HuH-7.5 (cell line): ENCODE results near the gene AHCYL1.

ENCODE experiments used
- DNase-seq: peaks from one replicate; pipeline ENCODE4 v3.0.0; 2011; ENCODE audit warnings: low spot score

Gene AHCYL1

DNA sequence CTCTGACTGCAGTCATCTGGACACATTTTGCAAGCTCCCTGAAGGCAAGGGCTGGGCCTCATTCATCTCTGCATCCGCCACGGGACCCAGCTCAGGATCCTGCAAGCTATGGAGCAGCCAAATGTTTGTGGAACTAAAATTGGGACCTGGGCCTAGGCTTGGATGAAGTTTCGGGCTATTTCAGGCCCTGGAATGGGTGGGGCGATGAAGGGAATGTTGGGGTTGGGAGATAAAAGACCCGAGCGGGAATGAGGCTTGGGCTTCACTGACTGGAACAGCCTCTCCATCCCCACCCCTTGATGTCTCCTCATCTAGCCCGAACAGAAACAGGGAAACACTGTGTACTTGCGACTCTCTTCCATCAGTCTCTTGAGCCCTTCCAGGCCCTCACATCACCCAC is 7.3 kb upstream of the AHCYL1 start:
- no peak for DNase-seq

DNA sequence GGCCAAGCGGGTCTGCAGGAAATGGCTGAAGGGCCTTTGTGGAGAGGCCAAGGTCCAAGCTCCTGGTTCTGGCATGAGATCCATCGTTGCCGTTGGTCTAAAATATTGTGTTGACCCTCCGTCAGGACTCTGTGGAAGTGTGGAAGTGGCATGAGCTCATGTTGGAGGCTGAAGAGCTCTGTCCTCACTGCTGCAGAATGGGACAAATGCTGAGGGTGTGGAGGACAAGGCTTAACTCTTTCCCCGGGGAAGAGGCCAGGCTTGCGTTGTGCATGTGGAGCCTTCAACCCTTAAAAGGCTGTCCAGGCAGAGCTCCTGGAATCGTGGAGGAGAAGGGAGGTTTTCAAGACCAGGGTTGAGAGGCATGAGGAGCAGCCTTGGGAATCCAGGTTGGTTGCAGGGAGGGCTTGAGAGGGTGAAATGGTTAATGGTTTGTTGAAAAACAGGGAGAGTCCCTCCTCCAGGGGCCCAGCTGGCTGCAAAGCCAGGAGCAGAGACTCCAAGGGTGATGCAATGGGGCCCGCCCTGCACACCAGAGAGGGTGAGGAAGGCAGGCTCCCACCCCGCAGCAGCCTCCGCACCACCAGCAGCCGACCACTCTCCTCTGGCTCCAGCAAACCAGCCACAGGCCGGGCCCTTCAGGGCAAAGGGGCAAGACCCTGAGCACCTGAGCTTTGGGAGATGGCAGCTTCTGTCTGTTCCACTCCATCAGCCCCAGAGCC is 6.7 kb upstream of the AHCYL1 start:
- no peak for DNase-seq

DNA sequence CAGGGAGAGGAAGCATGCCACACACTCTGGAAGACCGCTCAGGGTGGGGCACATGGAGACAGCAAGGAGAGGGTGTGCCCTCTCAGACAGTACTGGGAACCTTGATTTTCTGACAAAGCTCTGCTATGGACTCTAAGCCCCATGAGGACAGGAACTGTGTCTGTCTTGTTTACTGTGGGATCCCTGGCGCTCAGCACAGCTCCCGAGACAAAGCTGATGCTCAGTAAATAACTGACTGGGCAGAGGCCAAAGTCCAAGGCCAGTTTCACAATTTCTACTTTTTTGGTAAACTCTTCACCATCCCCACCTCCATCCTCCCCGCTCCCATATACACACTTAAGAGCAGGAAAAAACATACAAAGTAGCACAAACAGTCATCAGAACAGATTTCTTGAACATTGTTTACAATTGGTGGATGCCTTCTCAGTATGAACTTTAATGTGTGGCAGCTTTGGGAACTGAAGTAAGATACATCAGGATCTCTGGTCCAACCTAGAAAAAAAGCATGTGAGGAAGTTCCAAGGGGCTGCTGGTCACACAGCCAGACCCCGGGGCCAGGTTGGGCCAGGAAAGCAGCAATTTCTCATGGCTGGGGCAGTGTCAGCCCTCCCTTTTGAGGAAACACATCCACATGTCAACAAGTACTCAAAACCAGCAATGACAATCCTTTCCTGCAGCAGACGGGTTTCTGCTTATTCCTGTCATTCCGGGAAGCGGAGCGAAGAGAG is 5.6 kb upstream of the AHCYL1 start:
- no peak for DNase-seq

DNA sequence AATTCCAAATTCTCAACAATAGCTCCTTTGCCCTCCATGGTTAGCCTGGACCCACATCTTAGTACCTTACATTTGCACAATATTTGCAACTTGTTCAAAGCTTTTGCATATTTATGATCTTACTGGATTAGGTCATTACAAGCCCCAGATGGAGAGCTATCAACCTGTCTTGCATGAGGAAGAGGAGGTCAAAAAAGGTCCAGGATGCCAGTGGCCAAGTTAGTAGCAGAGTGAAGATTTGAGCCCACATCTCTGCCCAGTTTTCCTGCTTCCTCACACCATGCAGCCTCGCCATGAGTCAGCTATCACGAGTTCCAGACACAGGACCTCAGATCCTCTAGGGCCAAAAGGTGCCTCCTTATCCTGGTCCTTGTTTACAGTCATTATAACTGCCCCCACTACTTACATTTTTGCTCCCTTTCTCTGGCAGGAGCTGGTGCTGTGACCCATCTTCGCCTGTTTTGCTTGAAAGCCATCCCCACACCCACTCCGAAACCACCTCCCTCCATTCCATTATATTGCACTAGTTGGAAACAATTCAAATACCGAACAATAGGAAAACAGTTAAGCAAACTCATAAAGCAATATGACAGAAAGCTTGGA is 5.0 kb upstream of the AHCYL1 start:
- DNase-seq = no peak

DNA sequence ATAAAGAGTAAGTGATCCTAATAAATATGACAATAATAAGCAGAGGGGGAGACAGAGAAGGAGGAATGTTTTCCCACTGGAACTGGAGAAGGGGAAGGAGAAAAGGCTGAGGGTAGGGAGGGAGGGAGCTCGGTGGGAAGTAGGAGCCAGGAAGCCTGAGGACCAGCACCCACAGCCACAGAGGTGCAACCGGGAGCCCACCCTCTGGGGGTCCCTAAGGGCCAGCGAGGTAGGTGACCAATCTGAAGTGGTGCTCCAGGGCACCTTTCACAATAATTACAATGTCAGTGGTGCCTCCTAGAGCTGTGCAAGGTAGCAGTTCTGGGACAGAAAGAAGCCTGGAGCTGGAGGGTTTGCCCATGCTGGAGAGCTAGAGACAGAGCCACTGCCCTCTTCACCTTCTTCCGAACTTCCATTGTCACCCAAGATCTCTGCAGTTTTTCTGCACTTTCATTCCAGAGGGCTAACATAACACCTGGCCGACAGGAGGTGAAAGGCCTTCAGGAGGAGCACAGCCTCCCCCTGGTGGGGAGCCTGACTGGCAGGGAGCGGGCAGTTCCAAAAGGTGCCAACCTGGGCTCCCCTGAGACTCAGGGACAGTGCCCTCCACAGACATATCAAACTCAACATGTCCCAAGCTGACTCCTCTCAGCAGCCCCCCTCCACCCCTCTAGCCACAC is 4.1 kb upstream of the AHCYL1 start:
- peak; percentile 65 for DNase-seq

DNA sequence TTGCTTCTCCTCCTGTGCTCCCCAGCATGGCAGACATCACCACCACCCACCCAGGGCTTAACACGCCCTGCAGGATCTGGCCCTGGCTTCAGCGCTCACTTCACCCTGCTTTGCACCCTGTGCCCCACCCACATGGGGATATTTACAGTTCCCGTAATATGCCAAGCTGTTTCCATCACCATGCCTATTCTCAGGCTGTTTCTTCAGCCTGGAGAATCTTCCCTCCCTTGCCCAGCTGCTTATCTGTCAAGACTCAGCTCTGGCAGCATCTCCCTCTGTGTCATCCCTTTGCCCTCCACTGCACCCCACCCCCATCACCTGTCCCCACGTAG is 3.6 kb upstream of the AHCYL1 start:
- no peak for DNase-seq

DNA sequence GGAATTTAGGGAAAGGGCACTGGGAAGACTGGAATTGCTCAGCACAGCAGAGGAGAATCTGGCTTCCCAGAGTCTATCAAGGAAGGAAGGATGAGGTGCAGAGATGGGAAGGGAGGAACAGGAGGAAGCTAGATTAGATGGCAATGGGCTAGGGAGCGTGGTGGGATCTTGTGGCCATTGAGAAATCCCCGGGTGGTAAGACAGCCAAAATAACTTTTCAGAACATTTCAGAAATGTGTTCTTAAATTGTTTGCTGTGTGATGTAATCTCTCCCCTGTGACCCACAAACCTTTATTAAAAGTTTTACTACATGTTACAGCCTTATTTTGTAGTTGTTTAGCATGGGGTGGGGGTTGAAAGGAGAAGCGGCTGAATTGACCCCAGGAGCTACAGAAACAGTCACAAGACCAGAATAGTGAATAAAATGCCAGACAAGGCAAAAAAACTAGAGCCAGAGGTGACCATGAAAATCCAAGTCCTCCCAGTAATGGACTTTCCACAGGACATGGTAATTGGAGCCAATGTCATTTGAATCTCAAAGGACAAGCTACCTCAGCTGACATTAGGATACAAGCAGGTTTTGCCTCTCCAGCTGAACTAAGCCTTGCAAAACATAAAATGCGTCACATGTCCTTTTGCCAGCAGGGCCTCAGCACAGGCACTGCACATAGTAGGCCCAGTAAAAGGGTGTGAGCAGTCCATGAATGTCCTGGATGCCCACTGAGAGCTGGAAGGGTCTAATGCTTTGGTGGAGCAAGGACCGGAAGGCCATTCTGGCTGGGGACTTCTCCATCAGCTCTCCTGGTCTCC is 980 bp upstream of the AHCYL1 start:
- DNase-seq = no peak

DNA sequence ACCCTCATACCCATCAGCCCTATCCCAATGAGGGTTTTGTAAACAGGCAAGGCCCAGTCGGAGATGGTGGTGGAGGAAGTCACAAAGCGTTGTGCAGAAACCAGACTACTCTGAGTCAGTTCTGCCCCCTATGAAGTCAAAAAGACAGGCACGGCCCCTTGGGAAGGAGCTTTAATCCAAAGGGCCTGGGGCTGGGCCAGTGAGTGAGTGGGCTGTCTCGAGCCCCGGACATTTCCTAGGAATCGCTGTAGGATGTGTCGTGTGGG is 442 bp upstream of the AHCYL1 start:
- DNase-seq = no peak

DNA sequence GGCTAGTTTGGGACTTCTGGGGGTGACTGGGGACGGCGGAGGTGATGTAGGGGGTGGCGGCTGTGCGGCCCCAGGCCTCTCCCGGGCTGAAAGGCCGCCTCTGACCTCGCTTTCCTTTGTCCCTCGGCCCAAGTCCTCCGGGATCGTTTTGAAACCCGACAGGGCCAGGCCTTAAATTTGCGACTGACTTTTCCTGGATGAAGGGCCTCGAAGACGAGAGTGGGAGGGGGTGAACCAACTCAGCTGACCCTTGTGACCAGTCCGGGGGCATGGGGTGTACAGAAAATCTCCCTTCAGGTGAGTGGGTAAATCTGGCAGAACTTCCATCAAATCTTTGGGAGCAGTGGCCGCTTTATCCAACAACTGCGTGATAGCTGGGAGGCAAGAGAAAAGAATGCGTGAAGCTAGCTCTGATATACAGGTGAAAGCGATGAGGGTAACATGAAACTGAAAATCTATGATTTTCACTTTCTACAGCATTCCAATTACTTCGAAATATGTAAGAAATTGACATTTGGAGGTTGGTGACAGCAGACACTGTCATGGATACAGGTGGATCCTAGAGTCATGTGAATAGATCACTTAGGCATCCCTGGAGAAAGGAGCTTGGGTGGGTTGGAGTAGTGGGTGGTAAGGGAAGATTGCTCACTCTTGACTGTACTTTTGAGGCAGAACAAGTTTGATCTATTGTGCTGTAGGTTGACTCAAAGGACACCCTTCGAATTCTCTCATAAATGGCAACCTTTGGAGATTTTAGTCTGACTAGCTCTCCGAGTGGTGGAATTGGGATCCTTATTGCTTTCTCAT is 885 bp downstream of the AHCYL1 start:
- no peak for DNase-seq

DNA sequence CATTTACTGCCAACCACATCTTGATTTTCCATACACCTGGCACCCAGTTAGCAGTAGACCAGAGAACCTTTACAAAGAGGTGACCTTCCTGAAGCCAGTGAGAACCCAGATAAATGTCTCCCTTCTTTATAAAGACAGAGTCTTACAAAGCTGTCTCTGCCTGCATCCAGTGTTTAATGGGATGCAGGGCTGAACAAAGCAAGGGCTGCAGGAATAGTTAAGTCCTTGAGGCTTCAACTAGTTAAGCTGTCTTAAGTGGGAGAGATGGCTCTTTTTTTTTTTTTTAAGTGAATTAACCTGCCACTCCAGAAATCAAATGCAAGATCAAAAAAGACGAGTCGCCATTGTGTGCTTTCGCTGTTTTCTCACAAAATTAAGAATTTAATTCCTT is 1.5 kb downstream of the AHCYL1 start:
- DNase-seq = no peak

DNA sequence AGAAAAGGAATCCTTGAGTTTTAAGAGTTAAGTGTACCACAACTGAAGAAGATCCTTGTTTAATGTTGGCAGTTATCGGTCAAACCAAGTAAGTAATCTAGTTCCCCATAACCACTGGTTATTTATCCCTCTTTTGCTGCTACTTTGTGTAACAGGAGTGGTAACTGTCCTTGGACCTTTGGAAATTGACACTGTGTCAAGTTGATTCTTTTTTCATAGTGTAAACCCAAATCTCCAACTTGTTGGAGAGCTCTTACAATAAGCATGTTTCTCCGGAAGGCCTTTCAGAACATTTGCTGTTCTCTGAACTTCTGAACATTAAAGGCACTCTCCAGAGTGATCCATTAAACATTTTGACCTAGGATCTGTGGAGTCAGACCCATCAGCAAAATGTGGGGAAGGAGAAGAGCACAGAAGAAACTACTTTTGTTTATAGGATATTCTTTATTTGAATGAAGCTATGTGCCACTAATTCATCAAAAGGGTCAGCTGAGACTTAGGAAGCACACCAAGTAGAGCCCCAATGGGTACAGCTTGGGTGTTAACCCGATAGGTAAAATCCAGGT is 3.9 kb downstream of the AHCYL1 start:
- no peak for DNase-seq

DNA sequence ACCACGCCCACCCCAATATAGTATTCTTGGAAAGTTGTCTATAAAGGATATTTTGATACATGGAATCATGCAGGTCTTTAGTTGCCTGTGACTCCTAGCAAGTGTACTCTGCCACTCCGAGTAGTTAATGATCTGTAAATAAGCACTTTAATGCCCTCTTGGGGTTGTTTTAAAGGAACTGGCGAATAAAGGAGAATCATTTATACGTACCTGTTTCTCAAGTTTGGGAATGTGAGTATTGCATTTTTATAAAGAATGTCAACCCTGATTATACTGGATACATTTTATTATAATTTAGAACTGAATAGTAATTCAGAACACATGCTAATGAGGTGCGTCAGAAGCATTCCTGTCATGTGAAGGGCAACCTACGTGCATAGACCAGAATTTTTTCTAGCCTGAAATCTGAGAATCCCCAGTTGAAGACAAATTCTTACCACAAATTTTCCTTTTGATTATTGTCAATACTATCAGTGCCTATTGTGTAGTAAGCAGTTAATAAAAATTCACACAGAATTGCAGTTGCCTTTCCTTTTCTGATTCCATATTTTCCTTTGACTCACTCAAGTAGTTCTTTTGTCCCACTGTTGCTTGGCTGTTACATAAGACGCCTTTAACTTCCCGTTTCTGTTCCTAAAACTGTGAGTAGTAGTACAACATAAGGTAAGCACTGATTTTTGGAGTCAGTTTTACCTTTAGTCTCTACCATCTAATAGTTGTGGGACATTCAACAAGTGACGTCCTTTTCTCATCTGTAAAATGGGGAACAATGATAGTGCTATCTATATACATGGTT is 5.1 kb downstream of the AHCYL1 start:
- DNase-seq = no peak

DNA sequence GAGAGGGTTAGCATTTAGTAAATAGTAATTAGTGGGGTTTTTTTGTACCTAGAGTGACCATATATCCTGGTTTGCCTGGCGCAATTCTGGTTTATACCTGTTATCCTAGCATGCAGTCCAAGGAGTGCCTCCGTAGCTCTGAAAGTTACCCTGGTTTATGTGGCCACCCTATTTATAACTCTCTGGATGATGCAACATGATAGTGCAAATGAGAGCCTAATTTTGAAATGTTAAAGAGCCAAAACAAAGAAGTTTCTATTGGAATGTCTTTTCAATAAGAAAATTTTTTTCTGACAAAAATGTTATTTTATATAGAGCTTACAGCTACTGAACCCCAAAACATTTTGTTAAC is 5.7 kb downstream of the AHCYL1 start:
- no peak for DNase-seq

DNA sequence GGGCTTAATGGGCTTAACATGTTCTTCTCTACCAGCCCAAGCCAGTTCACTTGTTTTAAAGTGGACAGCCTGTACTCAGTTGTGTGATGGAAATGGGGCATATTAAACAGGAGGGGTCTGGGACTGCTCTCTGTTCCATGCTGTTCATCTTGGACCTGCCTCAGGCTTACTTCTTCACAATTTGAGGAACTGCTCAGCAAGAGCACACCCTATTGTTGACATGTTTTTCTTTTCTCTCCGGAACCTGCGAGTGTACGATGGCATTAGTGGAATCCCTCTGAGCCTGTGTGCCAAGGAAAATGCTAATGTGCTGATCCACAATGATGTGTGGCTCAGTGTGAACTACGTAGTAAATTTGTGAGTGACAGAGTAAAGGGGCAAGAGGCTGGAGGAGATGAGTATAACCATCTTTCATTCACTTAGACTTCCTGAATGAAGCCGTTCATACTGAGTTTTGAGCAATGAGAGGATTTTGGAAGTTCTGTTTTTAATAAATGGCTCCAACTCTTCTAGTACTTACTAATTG is 6.9 kb downstream of the AHCYL1 start:
- no peak for DNase-seq

DNA sequence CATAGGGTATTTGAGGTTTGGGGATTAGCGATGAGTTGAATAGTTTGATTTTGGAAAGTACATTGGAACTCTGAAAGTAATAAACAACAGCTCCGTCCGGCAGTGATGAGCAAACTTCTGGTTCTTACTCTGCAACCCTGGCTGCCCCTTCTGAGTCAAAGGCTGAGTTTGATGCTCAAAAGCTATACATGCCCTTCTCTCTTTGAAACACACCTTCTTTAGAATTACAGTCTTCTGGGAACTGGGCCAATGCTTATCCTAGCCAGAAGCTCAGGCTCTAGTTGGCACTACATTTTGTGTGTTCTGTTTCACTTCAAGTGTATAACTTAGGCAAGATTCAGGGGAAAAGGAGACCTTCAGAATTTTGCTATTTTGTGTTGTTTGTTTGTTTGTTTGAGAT is 9.3 kb downstream of the AHCYL1 start:
- DNase-seq = no peak

DNA sequence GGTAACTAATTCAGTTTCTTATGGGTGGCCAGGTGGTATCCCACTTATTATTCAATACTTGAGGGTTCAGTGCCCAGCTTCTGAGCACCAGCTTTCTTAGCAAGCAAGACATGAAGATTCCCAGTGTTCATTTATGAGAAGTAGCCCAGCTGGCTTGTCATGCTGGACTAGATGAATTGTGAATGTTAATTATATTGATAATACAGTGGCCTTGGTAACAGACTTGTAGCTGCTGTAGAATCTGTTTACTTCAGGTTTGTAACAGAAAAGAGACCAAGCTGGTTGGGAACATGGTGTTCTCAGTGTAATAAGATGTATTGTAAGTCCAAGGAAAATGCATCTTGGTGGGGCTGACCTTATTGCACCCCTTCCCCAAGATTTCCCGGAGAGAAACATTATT is 10.1 kb downstream of the AHCYL1 start:
- DNase-seq = no peak

DNA sequence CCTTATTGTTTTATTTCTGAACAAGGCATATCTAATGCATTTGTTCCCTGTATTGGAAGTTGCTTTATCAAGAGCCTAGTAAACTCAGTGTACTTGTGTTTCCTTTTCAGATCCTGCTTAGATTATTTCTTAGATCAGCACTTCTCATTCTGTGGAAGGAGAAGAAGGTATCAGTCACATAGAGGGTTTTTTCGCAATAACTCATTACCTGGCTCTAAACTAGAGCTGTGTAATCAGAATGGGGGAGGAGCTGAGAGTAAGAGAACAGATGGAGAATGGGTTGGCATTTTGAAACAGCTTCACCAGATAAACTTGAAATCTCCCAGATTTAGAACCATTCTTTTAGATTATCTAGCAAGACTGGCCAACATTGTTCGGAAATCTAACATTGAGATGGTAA is 11.0 kb downstream of the AHCYL1 start:
- DNase-seq = no peak

DNA sequence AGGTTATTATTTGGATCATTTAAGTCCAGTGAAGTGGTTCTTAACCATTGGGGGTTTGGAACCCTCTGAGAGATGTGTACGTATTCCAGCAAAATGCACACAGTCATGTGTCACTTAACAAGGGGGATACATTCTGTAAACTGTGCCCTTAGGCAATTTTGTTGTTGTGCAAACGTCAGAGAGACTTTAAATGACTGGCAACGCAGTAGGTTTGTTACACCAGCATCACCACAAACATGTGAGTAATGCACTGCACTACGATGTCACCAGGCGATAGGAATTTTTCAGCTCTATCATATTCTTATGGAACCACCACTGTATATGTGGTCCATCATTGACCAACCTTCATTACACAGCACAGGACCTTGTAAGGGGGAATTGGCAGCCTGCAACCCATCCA is 11.9 kb downstream of the AHCYL1 start:
- no peak for DNase-seq

DNA sequence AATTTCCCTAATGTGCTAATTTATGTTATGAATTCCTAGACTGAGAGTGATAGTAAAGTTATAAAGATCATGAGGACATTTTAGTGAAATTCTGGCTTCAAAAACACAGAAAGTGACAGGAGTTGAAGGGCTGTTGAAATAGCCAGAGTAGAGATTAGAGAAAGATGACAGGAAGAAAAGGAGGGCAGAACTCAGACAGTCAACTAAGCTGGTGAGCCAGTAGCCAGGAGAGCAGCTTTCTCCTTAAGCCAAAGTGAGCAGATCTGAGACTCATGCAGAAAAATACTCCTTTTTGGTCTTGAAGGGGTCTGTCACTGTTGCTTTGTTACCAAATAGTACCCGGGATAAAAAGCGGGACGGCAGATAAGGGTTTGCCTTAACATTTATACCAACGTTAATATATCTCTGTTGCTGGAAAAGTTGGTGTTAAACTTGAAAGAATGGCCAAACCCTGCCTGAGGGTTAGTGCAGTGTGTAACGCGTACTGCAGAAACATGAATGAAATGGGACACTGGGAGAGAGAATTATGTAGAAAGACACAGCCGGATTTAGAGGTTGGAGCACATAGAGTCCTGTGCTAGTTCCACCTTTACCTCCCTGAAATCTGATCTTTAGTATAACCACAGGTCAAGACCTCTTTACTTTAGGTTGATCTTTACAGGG is 12.8 kb downstream of the AHCYL1 start:
- no peak for DNase-seq

DNA sequence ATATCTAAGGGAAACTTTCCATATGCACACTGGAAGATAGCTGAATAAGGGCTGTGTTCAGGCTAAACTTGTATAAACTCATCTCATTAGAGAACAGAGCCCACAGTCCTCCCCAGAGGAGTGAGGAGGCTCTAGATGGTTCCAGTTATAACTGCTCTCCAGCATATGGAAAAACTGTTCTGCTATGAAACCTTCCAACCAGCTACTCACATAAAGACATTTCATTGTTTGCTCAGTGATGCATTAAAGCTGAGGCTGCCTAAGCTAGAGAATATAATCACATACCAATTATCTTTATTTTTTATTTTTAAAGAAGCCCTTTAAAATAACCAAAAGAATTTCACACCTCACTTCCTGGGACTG is 13.3 kb downstream of the AHCYL1 start:
- no peak for DNase-seq
